ENCODE data around the gene CA5A. TPM values are rescaled to one million over a fixed set of nuclear protein-coding genes. Genes with fewer than 3 reads are reported as not detected.

CA5A gene
- total and polyA plus RNA-seq, 9 of the 15 experiments (the other 6 are each of a cell fraction or from before 2014, with no cell fraction given), result not detected

DNA sequence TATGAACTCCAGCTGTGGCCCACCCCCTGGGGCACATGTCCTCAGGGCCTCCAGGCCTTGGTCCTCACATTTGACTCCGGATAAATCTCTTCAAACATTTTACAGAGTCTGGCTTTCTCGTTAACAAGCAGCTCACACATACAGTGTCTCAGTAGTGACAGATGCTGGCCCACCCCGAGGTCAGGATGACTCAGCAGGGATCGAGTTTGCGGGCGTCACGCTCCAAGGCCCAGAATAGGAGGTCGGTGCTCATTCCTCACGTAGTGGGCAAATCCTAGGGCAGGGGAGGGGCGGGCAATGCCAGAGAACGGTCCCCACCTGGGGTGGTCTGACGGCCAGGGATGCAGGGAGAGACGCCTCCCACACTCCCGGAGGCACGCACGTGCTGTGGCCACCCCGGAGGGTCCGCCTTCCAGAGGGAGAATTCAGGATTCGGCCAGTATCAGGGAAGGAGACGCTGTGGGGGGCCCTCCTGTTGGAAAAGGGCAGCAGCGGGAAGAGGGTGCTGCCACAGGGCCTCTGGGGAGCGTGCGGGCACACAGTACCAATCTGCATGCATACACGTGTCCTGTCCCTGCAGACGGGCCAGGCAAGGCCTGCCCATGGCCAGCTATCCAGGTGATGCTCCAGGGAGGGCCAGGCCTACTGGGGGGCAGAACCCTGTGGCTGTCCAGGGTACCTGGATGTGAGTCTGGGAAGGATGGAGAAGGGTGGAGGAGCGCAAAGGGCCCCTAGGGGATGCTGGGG is 75.6 kb downstream of the CA5A start (continued):
- TF ChIP-seq ZNF12 (CRISPR knock-in tag; IDR thresholded peaks at IDR 0.05) (no peak), CBFB (CRISPR knock-in tag; IDR thresholded peaks at IDR 0.05) (no peak), ZBTB17 (CRISPR knock-in tag; IDR thresholded peaks at IDR 0.05) (no peak), MAFF (IDR thresholded peaks at IDR 0.05; ENCODE audit: low read length) (peak; percentile 79), ILF3 (IDR thresholded peaks at IDR 0.05; ENCODE audit: borderline replicate concordance) (no peak), EGR1 (conservative IDR thresholded peaks at IDR 0.05) (no peak), CHD4 (IDR thresholded peaks at IDR 0.05; ENCODE audit: insufficient read depth, insufficient replicate concordance, low read depth, low read length, poor library complexity, severe bottlenecking) (no peak), RBBP5 (IDR thresholded peaks at IDR 0.05; ENCODE audit: borderline replicate concordance, insufficient read depth, low read length, poor library complexity, severe bottlenecking) (peak; percentile 38), CBX3 (IDR thresholded peaks at IDR 0.05; ENCODE audit: borderline replicate concordance in 1 of 2, low read length in 2 of 2) (no peak), CREB1 (IDR thresholded peaks at IDR 0.05) (no peak), CREB1 (CRISPR knock-in tag; IDR thresholded peaks at IDR 0.05) (no peak), ARNT (IDR thresholded peaks at IDR 0.05) (peak in 1 of 2 experiments; percentile 6; a peak in 1 of 4 replicates), SMARCB1 (IDR thresholded peaks at IDR 0.05; ENCODE audit: insufficient read length, low read depth) (no peak), CBFA2T3 (IDR thresholded peaks at IDR 0.05) (peak; percentile 61), KHSRP (IDR thresholded peaks at IDR 0.05) (no peak), HOXB6 (CRISPR knock-in tag; IDR thresholded peaks at IDR 0.05; ENCODE audit: borderline replicate concordance) (no peak), SIX5 (IDR thresholded peaks at IDR 0.05; ENCODE audit: borderline replicate concordance in 1 of 2, insufficient read depth in 1 of 2, low read depth in 1 of 2, low read length in 2 of 2) (no peak)
- TF ChIP-seq, protein P1, sequence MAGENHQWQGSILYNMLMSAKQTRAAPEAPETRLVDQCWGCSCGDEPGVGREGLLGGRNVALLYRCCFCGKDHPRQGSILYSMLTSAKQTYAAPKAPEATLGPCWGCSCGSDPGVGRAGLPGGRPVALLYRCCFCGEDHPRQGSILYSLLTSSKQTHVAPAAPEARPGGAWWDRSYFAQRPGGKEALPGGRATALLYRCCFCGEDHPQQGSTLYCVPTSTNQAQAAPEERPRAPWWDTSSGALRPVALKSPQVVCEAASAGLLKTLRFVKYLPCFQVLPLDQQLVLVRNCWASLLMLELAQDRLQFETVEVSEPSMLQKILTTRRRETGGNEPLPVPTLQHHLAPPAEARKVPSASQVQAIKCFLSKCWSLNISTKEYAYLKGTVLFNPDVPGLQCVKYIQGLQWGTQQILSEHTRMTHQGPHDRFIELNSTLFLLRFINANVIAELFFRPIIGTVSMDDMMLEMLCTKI (IDR thresholded peaks at IDR 0.05; ENCODE audit: partially characterized antibody), result no peak
- TF ChIP-seq, protein P2, sequence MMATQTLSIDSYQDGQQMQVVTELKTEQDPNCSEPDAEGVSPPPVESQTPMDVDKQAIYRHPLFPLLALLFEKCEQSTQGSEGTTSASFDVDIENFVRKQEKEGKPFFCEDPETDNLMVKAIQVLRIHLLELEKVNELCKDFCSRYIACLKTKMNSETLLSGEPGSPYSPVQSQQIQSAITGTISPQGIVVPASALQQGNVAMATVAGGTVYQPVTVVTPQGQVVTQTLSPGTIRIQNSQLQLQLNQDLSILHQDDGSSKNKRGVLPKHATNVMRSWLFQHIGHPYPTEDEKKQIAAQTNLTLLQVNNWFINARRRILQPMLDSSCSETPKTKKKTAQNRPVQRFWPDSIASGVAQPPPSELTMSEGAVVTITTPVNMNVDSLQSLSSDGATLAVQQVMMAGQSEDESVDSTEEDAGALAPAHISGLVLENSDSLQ (IDR thresholded peaks at IDR 0.05), result no peak; the same call in 1 of the 2 replicates
- TF ChIP-seq, protein P3, sequence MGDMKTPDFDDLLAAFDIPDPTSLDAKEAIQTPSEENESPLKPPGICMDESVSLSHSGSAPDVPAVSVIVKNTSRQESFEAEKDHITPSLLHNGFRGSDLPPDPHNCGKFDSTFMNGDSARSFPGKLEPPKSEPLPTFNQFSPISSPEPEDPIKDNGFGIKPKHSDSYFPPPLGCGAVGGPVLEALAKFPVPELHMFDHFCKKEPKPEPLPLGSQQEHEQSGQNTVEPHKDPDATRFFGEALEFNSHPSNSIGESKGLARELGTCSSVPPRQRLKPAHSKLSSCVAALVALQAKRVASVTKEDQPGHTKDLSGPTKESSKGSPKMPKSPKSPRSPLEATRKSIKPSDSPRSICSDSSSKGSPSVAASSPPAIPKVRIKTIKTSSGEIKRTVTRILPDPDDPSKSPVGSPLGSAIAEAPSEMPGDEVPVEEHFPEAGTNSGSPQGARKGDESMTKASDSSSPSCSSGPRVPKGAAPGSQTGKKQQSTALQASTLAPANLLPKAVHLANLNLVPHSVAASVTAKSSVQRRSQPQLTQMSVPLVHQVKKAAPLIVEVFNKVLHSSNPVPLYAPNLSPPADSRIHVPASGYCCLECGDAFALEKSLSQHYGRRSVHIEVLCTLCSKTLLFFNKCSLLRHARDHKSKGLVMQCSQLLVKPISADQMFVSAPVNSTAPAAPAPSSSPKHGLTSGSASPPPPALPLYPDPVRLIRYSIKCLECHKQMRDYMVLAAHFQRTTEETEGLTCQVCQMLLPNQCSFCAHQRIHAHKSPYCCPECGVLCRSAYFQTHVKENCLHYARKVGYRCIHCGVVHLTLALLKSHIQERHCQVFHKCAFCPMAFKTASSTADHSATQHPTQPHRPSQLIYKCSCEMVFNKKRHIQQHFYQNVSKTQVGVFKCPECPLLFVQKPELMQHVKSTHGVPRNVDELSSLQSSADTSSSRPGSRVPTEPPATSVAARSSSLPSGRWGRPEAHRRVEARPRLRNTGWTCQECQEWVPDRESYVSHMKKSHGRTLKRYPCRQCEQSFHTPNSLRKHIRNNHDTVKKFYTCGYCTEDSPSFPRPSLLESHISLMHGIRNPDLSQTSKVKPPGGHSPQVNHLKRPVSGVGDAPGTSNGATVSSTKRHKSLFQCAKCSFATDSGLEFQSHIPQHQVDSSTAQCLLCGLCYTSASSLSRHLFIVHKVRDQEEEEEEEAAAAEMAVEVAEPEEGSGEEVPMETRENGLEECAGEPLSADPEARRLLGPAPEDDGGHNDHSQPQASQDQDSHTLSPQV (IDR thresholded peaks at IDR 0.05), result peak; percentile 68
- TF ChIP-seq, protein P4, sequence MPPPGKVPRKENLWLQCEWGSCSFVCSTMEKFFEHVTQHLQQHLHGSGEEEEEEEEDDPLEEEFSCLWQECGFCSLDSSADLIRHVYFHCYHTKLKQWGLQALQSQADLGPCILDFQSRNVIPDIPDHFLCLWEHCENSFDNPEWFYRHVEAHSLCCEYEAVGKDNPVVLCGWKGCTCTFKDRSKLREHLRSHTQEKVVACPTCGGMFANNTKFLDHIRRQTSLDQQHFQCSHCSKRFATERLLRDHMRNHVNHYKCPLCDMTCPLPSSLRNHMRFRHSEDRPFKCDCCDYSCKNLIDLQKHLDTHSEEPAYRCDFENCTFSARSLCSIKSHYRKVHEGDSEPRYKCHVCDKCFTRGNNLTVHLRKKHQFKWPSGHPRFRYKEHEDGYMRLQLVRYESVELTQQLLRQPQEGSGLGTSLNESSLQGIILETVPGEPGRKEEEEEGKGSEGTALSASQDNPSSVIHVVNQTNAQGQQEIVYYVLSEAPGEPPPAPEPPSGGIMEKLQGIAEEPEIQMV (tag; conservative IDR thresholded peaks at IDR 0.05; ENCODE audit: low read depth), result no peak

Measured in K562 (cell line).